Measurements from ENCODE around the gene SLF2. TPM values are rescaled to one million over a fixed set of nuclear protein-coding genes. Genes with fewer than 3 reads are reported as not detected.

The SLF2 gene
- total and polyA plus RNA-seq, 9 of the 15 experiments (the other 6 are each of a cell fraction or from before 2014, with no cell fraction given), result 1.7 to 18.4 (median 7.8) TPM

DNA sequence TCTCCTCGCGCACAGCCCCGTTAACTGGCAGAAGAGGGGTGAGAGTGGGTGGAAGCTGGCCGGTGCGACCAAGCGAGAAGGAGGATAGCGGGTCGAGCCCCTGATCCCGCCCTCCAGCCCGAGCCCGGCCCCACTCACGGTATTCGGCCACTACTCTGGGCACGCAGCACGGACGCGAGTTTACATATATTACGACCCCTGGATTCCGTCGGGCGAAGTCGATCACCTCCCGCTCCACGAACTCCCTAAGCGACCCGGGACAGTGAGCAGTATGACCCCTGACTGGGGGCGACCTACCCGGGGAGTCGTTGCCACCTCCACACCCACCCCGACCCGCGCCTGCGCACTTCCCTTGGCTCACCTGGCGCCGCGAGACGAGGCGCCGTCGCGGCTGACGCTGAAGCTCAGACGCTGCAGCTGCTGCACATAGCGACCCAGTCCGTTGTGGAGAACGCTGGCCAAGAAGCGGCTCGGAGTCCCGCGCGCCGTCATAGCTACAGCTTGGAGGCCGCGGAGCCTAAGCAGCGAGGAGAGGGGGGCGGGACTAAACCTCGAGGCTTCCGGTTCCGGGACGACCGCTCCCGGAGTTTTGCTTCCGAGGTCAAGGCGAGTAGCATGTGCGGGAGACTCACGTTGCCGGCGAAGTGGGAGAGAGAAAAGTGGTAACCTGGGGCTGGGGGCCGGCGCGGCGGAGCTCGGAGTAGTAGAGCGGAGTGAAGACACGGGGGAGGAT is 74.4 kb downstream of the SLF2 start, which contains the start of the genes MRPL43 and TWNK (continued):
- TF ChIP-seq, protein P1, sequence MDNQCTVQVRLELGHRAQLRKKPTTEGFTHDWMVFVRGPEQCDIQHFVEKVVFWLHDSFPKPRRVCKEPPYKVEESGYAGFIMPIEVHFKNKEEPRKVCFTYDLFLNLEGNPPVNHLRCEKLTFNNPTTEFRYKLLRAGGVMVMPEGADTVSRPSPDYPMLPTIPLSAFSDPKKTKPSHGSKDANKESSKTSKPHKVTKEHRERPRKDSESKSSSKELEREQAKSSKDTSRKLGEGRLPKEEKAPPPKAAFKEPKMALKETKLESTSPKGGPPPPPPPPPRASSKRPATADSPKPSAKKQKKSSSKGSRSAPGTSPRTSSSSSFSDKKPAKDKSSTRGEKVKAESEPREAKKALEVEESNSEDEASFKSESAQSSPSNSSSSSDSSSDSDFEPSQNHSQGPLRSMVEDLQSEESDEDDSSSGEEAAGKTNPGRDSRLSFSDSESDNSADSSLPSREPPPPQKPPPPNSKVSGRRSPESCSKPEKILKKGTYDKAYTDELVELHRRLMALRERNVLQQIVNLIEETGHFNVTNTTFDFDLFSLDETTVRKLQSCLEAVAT (IDR thresholded peaks at IDR 0.05), result no peak
- no peak for TF ChIP-seq PPARD (CRISPR knock-in tag; IDR thresholded peaks at IDR 0.05)
- no peak for TF ChIP-seq KDM1A (IDR thresholded peaks at IDR 0.05)
- TF ChIP-seq, protein P2, sequence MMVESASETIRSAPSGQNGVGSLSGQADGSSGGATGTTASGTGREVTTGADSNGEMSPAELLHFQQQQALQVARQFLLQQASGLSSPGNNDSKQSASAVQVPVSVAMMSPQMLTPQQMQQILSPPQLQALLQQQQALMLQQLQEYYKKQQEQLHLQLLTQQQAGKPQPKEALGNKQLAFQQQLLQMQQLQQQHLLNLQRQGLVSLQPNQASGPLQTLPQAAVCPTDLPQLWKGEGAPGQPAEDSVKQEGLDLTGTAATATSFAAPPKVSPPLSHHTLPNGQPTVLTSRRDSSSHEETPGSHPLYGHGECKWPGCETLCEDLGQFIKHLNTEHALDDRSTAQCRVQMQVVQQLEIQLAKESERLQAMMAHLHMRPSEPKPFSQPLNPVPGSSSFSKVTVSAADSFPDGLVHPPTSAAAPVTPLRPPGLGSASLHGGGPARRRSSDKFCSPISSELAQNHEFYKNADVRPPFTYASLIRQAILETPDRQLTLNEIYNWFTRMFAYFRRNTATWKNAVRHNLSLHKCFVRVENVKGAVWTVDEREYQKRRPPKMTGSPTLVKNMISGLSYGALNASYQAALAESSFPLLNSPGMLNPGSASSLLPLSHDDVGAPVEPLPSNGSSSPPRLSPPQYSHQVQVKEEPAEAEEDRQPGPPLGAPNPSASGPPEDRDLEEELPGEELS (CRISPR knock-in tag; IDR thresholded peaks at IDR 0.05; ENCODE audit: borderline replicate concordance), result no peak
- TF ChIP-seq TCFL5 (CRISPR knock-in tag; conservative IDR thresholded peaks at IDR 0.05), result no peak
- TF ChIP-seq, protein P3, sequence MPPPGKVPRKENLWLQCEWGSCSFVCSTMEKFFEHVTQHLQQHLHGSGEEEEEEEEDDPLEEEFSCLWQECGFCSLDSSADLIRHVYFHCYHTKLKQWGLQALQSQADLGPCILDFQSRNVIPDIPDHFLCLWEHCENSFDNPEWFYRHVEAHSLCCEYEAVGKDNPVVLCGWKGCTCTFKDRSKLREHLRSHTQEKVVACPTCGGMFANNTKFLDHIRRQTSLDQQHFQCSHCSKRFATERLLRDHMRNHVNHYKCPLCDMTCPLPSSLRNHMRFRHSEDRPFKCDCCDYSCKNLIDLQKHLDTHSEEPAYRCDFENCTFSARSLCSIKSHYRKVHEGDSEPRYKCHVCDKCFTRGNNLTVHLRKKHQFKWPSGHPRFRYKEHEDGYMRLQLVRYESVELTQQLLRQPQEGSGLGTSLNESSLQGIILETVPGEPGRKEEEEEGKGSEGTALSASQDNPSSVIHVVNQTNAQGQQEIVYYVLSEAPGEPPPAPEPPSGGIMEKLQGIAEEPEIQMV (tag; conservative IDR thresholded peaks at IDR 0.05; ENCODE audit: low read depth), result no peak
- no peak for TF ChIP-seq STAT5B (CRISPR knock-in tag; IDR thresholded peaks at IDR 0.05)
- TF ChIP-seq SMAD3 (CRISPR knock-in tag; conservative IDR thresholded peaks at IDR 0.05), result no peak
- peak; percentile 94 for TF ChIP-seq PHF8 (IDR thresholded peaks at IDR 0.05; ENCODE audit: borderline replicate concordance, low read length)
- no peak for TF ChIP-seq ETS2 (tag; IDR thresholded peaks at IDR 0.05; ENCODE audit: borderline replicate concordance, poor library complexity, severe bottlenecking)
- peak; percentile 44 for TF ChIP-seq HMGN3 (IDR thresholded peaks at IDR 0.05; ENCODE audit: borderline replicate concordance, extremely low read depth, insufficient read length, low read depth, low read length)
- no peak for TF ChIP-seq JUND (IDR thresholded peaks at IDR 0.05; ENCODE audit: borderline replicate concordance, low read depth, low read length)
- no peak for TF ChIP-seq JUND (tag; IDR thresholded peaks at IDR 0.05; ENCODE audit: borderline replicate concordance, low read depth, low read length)
- TF ChIP-seq, protein P4, sequence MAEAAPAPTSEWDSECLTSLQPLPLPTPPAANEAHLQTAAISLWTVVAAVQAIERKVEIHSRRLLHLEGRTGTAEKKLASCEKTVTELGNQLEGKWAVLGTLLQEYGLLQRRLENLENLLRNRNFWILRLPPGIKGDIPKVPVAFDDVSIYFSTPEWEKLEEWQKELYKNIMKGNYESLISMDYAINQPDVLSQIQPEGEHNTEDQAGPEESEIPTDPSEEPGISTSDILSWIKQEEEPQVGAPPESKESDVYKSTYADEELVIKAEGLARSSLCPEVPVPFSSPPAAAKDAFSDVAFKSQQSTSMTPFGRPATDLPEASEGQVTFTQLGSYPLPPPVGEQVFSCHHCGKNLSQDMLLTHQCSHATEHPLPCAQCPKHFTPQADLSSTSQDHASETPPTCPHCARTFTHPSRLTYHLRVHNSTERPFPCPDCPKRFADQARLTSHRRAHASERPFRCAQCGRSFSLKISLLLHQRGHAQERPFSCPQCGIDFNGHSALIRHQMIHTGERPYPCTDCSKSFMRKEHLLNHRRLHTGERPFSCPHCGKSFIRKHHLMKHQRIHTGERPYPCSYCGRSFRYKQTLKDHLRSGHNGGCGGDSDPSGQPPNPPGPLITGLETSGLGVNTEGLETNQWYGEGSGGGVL (CRISPR knock-in tag; IDR thresholded peaks at IDR 0.05), result no peak
- TF ChIP-seq, protein P5, sequence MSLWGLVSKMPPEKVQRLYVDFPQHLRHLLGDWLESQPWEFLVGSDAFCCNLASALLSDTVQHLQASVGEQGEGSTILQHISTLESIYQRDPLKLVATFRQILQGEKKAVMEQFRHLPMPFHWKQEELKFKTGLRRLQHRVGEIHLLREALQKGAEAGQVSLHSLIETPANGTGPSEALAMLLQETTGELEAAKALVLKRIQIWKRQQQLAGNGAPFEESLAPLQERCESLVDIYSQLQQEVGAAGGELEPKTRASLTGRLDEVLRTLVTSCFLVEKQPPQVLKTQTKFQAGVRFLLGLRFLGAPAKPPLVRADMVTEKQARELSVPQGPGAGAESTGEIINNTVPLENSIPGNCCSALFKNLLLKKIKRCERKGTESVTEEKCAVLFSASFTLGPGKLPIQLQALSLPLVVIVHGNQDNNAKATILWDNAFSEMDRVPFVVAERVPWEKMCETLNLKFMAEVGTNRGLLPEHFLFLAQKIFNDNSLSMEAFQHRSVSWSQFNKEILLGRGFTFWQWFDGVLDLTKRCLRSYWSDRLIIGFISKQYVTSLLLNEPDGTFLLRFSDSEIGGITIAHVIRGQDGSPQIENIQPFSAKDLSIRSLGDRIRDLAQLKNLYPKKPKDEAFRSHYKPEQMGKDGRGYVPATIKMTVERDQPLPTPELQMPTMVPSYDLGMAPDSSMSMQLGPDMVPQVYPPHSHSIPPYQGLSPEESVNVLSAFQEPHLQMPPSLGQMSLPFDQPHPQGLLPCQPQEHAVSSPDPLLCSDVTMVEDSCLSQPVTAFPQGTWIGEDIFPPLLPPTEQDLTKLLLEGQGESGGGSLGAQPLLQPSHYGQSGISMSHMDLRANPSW (CRISPR knock-in tag; IDR thresholded peaks at IDR 0.05), result no peak
- TF ChIP-seq ZFP36 (IDR thresholded peaks at IDR 0.05; ENCODE audit: low read depth, low read length, partially characterized antibody), result no peak
